Upper lobe of right lung (tissue), 1 donor: ENCODE data around the gene LARP1B. TPM values are rescaled to one million over a fixed set of nuclear protein-coding genes. Genes with fewer than 3 reads are reported as not detected.
"Not testable (repeated sequence)": the region's sequence is repeated elsewhere in the genome, so short reads cannot be mapped to it uniquely, and the experiment has no call there.

Experiments used
- ATAC-seq: fragments of 200-7000 bp; cut with Tn5 transposase; one replicate; pipeline ENCODE4 v1.9.1; 2020; ENCODE audit warnings: mild to moderate bottlenecking, moderate library complexity
- DNase-seq: peaks from one replicate; pipeline ENCODE4 v3.0.0-alpha.2; 2020
- H3K27ac ChIP-seq: fragments of 200-600 bp; one replicate; pipeline ENCODE4 v1.8.0; 2022
- H3K27me3 ChIP-seq: fragments of 200-600 bp; one replicate; pipeline ENCODE4 v1.8.0; 2022; ENCODE audit warnings: mild to moderate bottlenecking
- H3K36me3 ChIP-seq: fragments of 200-600 bp; one replicate; pipeline ENCODE4 v1.8.0; 2022
- H3K4me1 ChIP-seq: fragments of 200-600 bp; one replicate; pipeline ENCODE4 v1.8.0; 2022
- H3K4me3 ChIP-seq: fragments of 200-600 bp; one replicate; pipeline ENCODE4 v1.8.0; 2022; ENCODE audit warnings: mild to moderate bottlenecking
- H3K9me3 ChIP-seq: fragments of 200-600 bp; one replicate; pipeline ENCODE4 v1.8.0; 2022
- intact Hi-C: fragments of 100-400 bp; cut with DNase I; formaldehyde crosslinking; loops from one replicate; pipeline ENCODE4 v1.11.0; 2022
- total RNA-seq: library from RNA; stranded (reverse); fragmentation: NEBNext Ultra II Directional; extraction: Animal tissue kit (Norgen Biotek cat#: 25700); gene quantifications from one replicate; pipeline ENCODE4 v1.2.1, GENCODE V29; 2021
- TF ChIP-seq, protein P1 (sequence below): fragments of 200-600 bp; IDR thresholded peaks from one replicate; pipeline ENCODE4 v1.8.0; 2022; ENCODE audit warnings: antibody characterized with exemption
- donor health status: DM: no; HTN: yes; CAD: no; lungs with severe emphysema.

The LARP1B gene
- total RNA-seq, 1 donor from 2014 or later: 16.8 TPM

DNA sequence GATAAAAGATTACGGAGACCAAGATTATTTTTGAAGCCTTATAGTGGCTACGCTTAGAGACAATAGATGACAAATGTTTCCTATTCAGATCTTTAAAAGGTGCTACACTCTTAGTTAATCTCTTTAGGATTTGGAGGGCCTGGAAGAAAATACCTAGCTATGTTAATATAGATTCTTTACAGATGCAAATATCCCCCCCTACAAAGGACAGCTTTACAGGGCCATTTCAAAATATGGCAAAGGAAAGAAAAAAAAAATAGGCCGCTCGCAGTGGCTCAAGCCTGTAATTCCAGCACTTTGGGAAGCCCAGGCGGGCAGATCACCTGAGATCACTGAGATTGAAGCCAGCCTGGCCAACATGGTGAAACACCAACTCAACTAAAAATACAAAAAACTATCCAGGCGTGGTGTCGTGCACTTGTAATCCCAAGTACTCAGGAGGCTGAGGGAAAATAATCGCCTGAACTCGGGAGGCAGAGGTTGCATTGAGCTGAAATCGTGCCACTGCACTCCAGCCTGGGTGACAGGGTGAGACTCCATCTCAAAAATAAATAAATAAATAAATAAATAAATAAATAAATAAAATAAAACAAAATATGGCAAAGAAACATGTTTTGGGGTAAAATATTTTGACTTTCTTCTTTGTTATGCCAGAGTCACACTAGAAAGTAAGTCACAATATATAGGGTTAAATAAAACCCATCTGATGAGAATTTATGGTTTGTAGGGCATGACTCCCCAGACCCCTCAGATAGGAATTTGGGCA lies 5.5 kb upstream of the LARP1B start:
- H3K36me3 ChIP-seq, intact Hi-C loops, H3K9me3 ChIP-seq, ATAC-seq, DNase-seq, H3K27ac ChIP-seq, H3K27me3 ChIP-seq, H3K4me3 ChIP-seq, H3K4me1 ChIP-seq: not testable (repeated sequence)

DNA sequence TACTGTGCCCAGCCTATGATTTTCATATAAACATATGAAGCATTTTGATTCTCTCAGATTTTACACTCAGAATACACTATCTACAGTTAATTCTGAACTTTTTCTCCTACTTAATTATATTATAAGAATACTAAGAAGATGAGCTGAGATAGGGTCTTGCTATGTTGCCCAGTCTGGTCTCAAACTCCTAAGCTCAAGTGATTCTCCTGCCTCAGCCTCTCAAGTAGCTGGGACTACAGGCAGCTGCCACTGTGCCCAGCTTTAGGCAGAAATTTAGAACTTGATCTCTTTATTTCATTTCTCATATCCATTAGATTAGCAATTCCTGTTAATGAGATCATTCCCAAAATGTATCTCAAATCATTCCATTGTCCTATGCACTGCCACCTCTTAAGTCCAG lies 4.7 kb upstream of the LARP1B start:
- Histone ChIP-seq H3K9me3 (no peaks in the 10 kb centered on the region), H3K4me1 (no peaks in the 10 kb centered on the region), H3K4me3 (no peak overlapping the region), H3K27me3 (no peaks in the 10 kb centered on the region), H3K36me3 (no peaks in the 10 kb centered on the region), H3K27ac (no peak overlapping the region)
- DNase-seq (no peak), ATAC-seq (no peak)
- intact Hi-C loops: no loop called here
- TF ChIP-seq, protein P1, sequence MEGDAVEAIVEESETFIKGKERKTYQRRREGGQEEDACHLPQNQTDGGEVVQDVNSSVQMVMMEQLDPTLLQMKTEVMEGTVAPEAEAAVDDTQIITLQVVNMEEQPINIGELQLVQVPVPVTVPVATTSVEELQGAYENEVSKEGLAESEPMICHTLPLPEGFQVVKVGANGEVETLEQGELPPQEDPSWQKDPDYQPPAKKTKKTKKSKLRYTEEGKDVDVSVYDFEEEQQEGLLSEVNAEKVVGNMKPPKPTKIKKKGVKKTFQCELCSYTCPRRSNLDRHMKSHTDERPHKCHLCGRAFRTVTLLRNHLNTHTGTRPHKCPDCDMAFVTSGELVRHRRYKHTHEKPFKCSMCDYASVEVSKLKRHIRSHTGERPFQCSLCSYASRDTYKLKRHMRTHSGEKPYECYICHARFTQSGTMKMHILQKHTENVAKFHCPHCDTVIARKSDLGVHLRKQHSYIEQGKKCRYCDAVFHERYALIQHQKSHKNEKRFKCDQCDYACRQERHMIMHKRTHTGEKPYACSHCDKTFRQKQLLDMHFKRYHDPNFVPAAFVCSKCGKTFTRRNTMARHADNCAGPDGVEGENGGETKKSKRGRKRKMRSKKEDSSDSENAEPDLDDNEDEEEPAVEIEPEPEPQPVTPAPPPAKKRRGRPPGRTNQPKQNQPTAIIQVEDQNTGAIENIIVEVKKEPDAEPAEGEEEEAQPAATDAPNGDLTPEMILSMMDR: no peak

DNA sequence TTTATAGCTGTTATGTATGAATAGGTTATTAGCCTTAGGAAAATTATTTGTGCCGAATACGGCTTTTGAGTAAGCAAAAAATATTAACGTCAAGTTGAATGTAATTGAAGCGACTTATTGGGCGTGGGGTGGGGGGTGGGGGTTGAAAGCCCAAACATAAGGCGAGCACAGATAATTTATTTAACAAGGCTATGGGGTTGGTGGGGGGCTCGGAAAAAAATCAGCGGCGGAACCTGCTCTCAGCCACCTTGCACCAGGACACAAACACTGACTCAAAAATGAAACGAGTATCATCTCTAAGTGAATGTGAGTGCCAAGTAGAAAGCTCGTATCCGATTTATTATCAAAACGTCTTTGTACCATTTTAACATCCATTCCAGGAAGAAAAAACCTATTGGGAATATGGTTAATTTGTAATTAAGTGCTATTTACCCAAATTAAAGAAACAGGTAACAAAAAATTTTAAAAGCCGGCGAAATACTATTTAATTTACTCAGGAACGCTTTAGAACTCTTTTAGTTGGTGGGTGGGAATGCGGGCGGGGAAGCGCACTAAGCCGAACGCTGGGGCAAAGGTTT lies 902 bp upstream of the LARP1B start:
- Histone ChIP-seq H3K4me1 (no peaks in the 10 kb centered on the region), H3K9me3 (no peaks in the 10 kb centered on the region), H3K27me3 (no peaks in the 10 kb centered on the region), H3K27ac (peak overlapping the region; percentile 97), H3K36me3 (no peaks in the 10 kb centered on the region), H3K4me3 (peak overlapping the region; percentile 72)
- intact Hi-C loops: no loop called here
- ATAC-seq (no peak), DNase-seq (no peak)
- TF ChIP-seq, protein P1: no peak

- H3K4me1 ChIP-seq: no peaks in the 10 kb centered on the region
- H3K27ac ChIP-seq: peak overlapping the region; percentile 97
- ATAC-seq (peak; percentile 38), DNase-seq (peak; percentile 86)
- TF ChIP-seq, protein P1: peak; percentile 22
- no peaks in the 10 kb centered on the region for H3K27me3 ChIP-seq
- H3K36me3 ChIP-seq: no peaks in the 10 kb centered on the region
- H3K4me3 ChIP-seq: peak overlapping the region; percentile 72
- intact Hi-C loops: no loop called here
- no peaks in the 10 kb centered on the region for H3K9me3 ChIP-seq
Measured at GRCh38 chr4:128061566-128062536, 739 bp downstream of the LARP1B start.

DNA sequence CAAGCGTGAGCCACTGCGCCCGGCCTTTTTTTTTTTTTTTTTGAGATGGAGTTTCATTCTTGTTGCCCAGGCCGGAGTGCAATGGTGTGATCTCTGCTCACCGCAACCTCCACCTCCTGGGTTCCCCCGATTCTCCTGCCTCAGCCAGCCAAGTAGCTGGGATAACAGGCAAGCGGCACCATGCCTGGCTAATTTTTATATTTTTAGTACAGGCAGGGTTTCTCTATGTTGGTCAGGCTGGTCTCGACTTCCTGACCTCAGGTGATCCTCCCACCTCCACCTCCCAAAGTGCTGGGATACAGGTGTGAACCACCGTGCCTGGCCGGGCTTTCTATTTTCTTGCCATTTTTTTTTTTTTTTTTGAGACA lies 5.3 kb downstream of the LARP1B start:
- H3K4me3 ChIP-seq, H3K4me1 ChIP-seq, ATAC-seq, H3K27ac ChIP-seq, H3K9me3 ChIP-seq, intact Hi-C loops, DNase-seq, H3K36me3 ChIP-seq, H3K27me3 ChIP-seq: not testable (repeated sequence)

DNA sequence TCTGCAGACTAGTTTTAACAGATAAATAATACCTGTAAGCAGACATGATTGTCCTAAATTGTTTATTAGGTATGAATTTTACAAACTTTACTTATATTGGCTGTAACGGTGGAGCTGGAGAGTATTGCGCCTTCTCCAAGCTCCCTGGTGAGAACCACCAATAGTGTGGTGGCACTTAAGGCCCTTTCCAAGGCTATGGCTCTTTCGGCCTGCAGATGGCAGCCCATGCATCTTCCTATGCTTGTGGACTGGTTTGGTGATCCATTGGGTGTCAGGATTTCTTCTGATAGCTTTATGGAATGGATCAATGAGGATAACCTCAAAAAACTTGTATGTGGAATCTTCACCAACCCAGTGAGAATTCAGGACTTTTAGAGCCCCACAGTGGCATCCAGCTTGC lies 7.8 kb downstream of the LARP1B start:
- Histone ChIP-seq H3K27ac (no peak overlapping the region), H3K9me3 (no peaks in the 10 kb centered on the region), H3K36me3 (no peaks in the 10 kb centered on the region), H3K4me1 (no peaks in the 10 kb centered on the region), H3K27me3 (no peaks in the 10 kb centered on the region), H3K4me3 (no peak overlapping the region)
- DNase-seq (no peak), ATAC-seq (no peak)
- TF ChIP-seq, protein P1: peak; percentile 12
- intact Hi-C loops: no loop called here
